Measurements from ENCODE around the gene STX3. TPM values are rescaled to one million over a fixed set of nuclear protein-coding genes. Genes with fewer than 3 reads are reported as not detected.
"Not testable (repeated sequence)": the region's sequence is repeated elsewhere in the genome, so short reads cannot be mapped to it uniquely, and the experiment has no call there.

STX3 gene
- total and polyA plus RNA-seq, 2 of the 8 experiments (the other 6 are each of a cell fraction or from before 2014, with no cell fraction given): 50.5 to 56.1 TPM

DNA sequence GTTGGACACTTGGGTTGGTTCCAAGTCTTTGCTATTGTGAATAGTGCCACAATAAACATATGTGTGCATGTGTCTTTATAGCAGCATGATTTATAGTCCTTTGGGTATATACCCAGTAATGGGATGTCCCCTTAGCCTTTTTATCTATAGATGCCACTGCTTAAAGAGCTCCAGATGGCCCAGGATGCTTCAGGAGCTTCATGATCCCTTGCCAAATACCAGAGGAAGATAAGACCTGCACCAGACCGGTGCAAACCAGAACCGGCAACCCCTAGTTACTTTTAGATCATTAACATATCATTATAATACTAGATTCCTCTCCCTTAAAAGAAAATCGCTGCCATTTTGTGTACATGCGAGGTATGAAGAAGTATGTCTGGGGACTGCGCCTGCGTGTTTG lies 93.3 kb downstream of the STX3 start:
- H3K27me3 ChIP-seq (replicated peaks in 1 of 4; ENCODE audit: control insufficient read depth in 3 of 4, extremely low read depth in 1 of 4, insufficient read depth in 3 of 4, low read length in 3 of 4); H2AFZ ChIP-seq (ENCODE audit: low read length); H2BK15ac ChIP-seq (ENCODE audit: low read length); H2BK12ac ChIP-seq (ENCODE audit: low read depth, low read length); H2BK5ac ChIP-seq (ENCODE audit: low read depth, low read length); H2BK120ac ChIP-seq (replicated peaks; ENCODE audit: low read depth, low read length); H3K23me2 ChIP-seq (ENCODE audit: low read depth, low read length); H3K4me1 ChIP-seq (replicated peaks in 1 of 4; ENCODE audit: control insufficient read depth in 3 of 4, insufficient read depth in 4 of 4, low read length in 3 of 4); H3K4me3 ChIP-seq (ENCODE audit: extremely low read depth in 1 of 4, insufficient read depth in 2 of 4, low read depth in 3 of 4, low read length in 4 of 4); H4K20me1 ChIP-seq (replicated peaks in 1 of 2; ENCODE audit: control insufficient read depth in 1 of 2, insufficient read depth in 2 of 2, low read length in 2 of 2); H2AK5ac ChIP-seq (ENCODE audit: low read depth, low read length); H3K18ac ChIP-seq (ENCODE audit: extremely low read depth, low read length); H4K91ac ChIP-seq (replicated peaks; ENCODE audit: insufficient read length, low read length); H3K23ac ChIP-seq (ENCODE audit: insufficient read length); DNase-seq (ENCODE audit: low read depth in 1 of 2, low spot score in 2 of 2); H2BK20ac ChIP-seq (ENCODE audit: low read length); H3K36me3 ChIP-seq (ENCODE audit: control insufficient read depth in 2 of 4, insufficient read depth in 4 of 4, low read length in 3 of 4); H3K79me2 ChIP-seq (ENCODE audit: control insufficient read depth in 1 of 2, insufficient read depth in 2 of 2, low read length in 2 of 2); H3K14ac ChIP-seq (ENCODE audit: insufficient read length); H3K9me3 ChIP-seq (ENCODE audit: insufficient read depth in 2 of 2, low read depth in 1 of 2, low read length in 1 of 2); H4K8ac ChIP-seq (ENCODE audit: extremely low read depth, insufficient read depth, low read length); H3K4ac ChIP-seq (replicated peaks; ENCODE audit: insufficient read length, low read depth, low read length); H4K5ac ChIP-seq (ENCODE audit: insufficient read length, low read depth, low read length); H3K9ac ChIP-seq (replicated peaks in 1 of 4; ENCODE audit: extremely low read depth in 1 of 4, low read depth in 3 of 4, low read length in 3 of 4); POLR2A ChIA-PET (ENCODE audit: partially characterized antibody); H3K56ac ChIP-seq (replicated peaks; ENCODE audit: insufficient read length, low read depth, low read length); H3K79me1 ChIP-seq (ENCODE audit: low read depth, low read length); H3K27ac ChIP-seq (ENCODE audit: low read depth, low read length); H3K4me2 ChIP-seq (ENCODE audit: insufficient read depth in 1 of 2, low read depth in 2 of 2, low read length in 2 of 2); FAIRE-seq: not testable (repeated sequence)
- CTCF ChIA-PET (ENCODE audit: partially characterized antibody): interaction anchor here (0.9 to 1.3 kb wide), 2 partner anchors 9 to 18 kb away, joined by 3 to 4 read pairs; no protein-coding TSS in a partner anchor
- 87% methylated on average over 6 of the region's 6 CpGs; no CpG with 5 or more reads in 1 of the 2 experiments for WGBS, 2 experiments (ENCODE audit: extremely low coverage in 1 of 2, insufficient coverage in 1 of 2, insufficient read length in 1 of 2, insufficient replicate concordance in 2 of 2, low coverage in 1 of 2, low lambda C conversion rate in 2 of 2, missing lambda C conversion rate in 1 of 2)

All from H1 (cell line).